ENCODE results near the gene FRMPD4.

- TF ChIP-seq ZNF565 (CRISPR knock-in tag; conservative IDR thresholded peaks at IDR 0.05; ENCODE audit: low read depth) (no peak), TOX (CRISPR knock-in tag; IDR thresholded peaks at IDR 0.05; ENCODE audit: borderline replicate concordance) (no peak), GLIS3 (CRISPR knock-in tag; IDR thresholded peaks at IDR 0.05) (no peak), PATZ1 (CRISPR knock-in tag; IDR thresholded peaks at IDR 0.05; ENCODE audit: borderline replicate concordance) (no peak), PPARA (CRISPR knock-in tag; IDR thresholded peaks at IDR 0.05; ENCODE audit: borderline replicate concordance) (no peak), ZFP3 (CRISPR knock-in tag; IDR thresholded peaks at IDR 0.05) (no peak), CSDC2 (CRISPR knock-in tag; IDR thresholded peaks at IDR 0.05) (no peak), SNAI2 (CRISPR knock-in tag; IDR thresholded peaks at IDR 0.05) (no peak)
- TF ChIP-seq, protein P1, sequence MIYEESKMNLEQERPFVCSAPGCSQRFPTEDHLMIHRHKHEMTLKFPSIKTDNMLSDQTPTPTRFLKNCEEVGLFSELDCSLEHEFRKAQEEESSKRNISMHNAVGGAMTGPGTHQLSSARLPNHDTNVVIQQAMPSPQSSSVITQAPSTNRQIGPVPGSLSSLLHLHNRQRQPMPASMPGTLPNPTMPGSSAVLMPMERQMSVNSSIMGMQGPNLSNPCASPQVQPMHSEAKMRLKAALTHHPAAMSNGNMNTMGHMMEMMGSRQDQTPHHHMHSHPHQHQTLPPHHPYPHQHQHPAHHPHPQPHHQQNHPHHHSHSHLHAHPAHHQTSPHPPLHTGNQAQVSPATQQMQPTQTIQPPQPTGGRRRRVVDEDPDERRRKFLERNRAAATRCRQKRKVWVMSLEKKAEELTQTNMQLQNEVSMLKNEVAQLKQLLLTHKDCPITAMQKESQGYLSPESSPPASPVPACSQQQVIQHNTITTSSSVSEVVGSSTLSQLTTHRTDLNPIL (CRISPR knock-in tag; IDR thresholded peaks at IDR 0.05; ENCODE audit: low read depth) = no peak
Observed at GRCh38 chrX:12581546-12581945, 443.3 kb downstream of the FRMPD4 start.

Data from SK-N-SH treated with all-trans-retinoic acid at 6 μM for 48 hours (cell line).